Measurements from ENCODE around the gene SLFN14. TPM values are rescaled to one million over a fixed set of nuclear protein-coding genes. Genes with fewer than 3 reads are reported as not detected.
"Not testable (repeated sequence)": the region's sequence is repeated elsewhere in the genome, so short reads cannot be mapped to it uniquely, and the experiment has no call there.

SLFN14 gene
- total and polyA plus RNA-seq, 3 donors from 2014 or later = 0.30 to 0.55 (median 0.37) TPM

- H3K27ac ChIP-seq = no peak overlapping the region
- intact Hi-C loops (cut with DNase I; ENCODE audit: low total_unique reads) = no loop called here
- H3K4me1 ChIP-seq = no peaks in the 10 kb centered on the region
- H3K4me3 ChIP-seq = no peak overlapping the region
- H3K36me3 ChIP-seq (ENCODE audit: low read depth, missing control alignments) = no peaks in the 10 kb centered on the region
- no peaks in the 10 kb centered on the region for H3K9me3 ChIP-seq
- TF ChIP-seq POLR2A (IDR thresholded peaks at IDR 0.05) (no peak), CTCF (IDR thresholded peaks at IDR 0.05) (no peak)
- H3K27me3 ChIP-seq = no peaks in the 10 kb centered on the region
- 63 to 74% methylated on average over 1 of the region's 1 CpG for WGBS, 2 donors
- DNase-seq = no peak
Measured at GRCh38 chr17:35531160-35531559, 29.5 kb downstream of the SLFN14 start.

DNA sequence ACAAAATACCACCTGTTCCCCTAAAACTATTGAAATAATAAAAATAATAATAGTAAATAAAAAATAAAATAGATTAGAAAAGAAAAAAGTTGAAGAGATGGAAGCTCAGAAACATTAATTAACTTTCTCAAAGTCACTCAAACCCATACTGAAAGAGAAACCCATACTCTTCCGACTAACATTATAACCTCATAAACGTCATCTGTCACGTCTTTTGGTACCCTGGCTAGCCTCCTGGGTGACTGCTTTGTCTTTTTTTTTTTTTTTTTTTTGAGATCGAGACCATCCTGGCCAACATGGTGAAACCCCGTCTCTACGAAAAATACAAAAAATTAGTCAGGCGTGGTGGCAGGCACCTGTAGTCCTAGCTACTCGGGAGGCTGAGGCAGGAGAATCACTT is 30.8 kb downstream of the SLFN14 start:
- no peaks in the 10 kb centered on the region for H3K4me1 ChIP-seq
- no peaks in the 10 kb centered on the region for H3K27me3 ChIP-seq
- no peak overlapping the region for H3K27ac ChIP-seq
- no peak overlapping the region for H3K4me3 ChIP-seq
- H3K36me3 ChIP-seq (ENCODE audit: low read depth, missing control alignments) = no peaks in the 10 kb centered on the region
- H3K9me3 ChIP-seq = no peaks in the 10 kb centered on the region
- no peak for TF ChIP-seq CTCF (IDR thresholded peaks at IDR 0.05)
- TF ChIP-seq POLR2A (IDR thresholded peaks at IDR 0.05) = no peak
- intact Hi-C loops (cut with DNase I; ENCODE audit: low total_unique reads) = no loop called here
- 88 to 90% methylated on average over 8 of the region's 8 CpGs for WGBS, 2 donors
- no peak for DNase-seq

- H3K36me3 ChIP-seq (ENCODE audit: low read depth, missing control alignments); H3K4me1 ChIP-seq; H3K4me3 ChIP-seq; DNase-seq; intact Hi-C loops (cut with DNase I; ENCODE audit: low total_unique reads); H3K9me3 ChIP-seq; H3K27me3 ChIP-seq; H3K27ac ChIP-seq: not testable (repeated sequence)
- 82 to 83% methylated on average over 1 of the region's 1 CpG for WGBS, 2 donors
Measured at GRCh38 chr17:35529326-35529725, 31.3 kb downstream of the SLFN14 start.

DNA sequence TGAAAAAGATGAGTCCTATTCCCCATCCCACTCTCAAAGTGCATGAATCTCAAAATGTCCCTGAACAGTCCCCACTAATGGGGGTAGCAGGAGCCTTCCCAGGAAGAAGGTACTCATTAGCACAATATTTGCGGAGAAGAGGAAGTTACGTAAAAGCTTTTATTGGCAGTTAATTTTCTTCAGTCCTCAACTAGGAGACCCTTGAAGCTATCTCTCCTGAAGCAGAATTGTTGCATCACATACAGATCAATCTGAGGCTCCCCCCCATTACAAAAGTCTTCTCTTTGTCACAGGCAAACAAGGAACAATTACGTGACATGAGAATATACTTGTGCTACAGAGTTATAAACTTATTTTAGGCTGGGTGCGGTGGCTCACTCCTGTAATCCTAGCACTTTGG is 37.3 kb downstream of the SLFN14 start:
- no peak for DNase-seq
- WGBS, 2 donors = 82 to 87% methylated on average over 4 of the region's 4 CpGs
- no peaks in the 10 kb centered on the region for H3K27me3 ChIP-seq
- no peaks in the 10 kb centered on the region for H3K9me3 ChIP-seq
- H3K4me1 ChIP-seq = no peaks in the 10 kb centered on the region
- no peak overlapping the region for H3K27ac ChIP-seq
- intact Hi-C loops (cut with DNase I; ENCODE audit: low total_unique reads) = no loop called here
- no peak overlapping the region for H3K4me3 ChIP-seq
- H3K36me3 ChIP-seq (ENCODE audit: low read depth, missing control alignments) = no peaks in the 10 kb centered on the region
- no peak for TF ChIP-seq POLR2A (IDR thresholded peaks at IDR 0.05)
- TF ChIP-seq CTCF (IDR thresholded peaks at IDR 0.05) = no peak

GRCh38 chr17:35521654-35522256 is 38.9 kb downstream of the SLFN14 start:
- 74 to 80% methylated on average over 5 of the region's 5 CpGs for WGBS, 2 donors
- H3K4me3 ChIP-seq; H3K9me3 ChIP-seq; H3K4me1 ChIP-seq; H3K27ac ChIP-seq; H3K27me3 ChIP-seq; intact Hi-C loops (cut with DNase I; ENCODE audit: low total_unique reads); DNase-seq; H3K36me3 ChIP-seq (ENCODE audit: low read depth, missing control alignments): not testable (repeated sequence)

DNA sequence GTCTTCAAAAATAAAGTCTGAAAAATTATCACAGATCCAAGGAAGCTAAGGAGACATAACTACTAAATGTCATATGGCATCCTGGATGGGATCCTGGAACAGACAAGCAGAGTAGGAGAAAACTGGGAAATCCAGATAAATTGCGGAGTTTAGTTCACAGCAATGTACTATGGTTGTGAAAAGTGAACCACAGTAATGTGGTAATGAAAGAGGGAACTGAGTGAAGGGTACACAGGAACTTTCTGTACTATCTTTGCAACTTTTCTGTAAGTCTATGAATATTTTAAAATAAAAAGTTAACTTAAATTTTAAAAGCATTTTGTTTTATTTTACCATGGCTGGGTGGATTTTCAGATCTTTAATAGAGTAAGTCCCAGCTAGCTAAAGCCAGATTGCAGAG is 39.5 kb downstream of the SLFN14 start:
- no peak overlapping the region for H3K27ac ChIP-seq
- H3K9me3 ChIP-seq = no peaks in the 10 kb centered on the region
- no peak overlapping the region for H3K4me3 ChIP-seq
- H3K27me3 ChIP-seq = no peaks in the 10 kb centered on the region
- WGBS, 2 donors = 70 to 97% methylated on average over 1 of the region's 1 CpG
- H3K36me3 ChIP-seq (ENCODE audit: low read depth, missing control alignments) = no peaks in the 10 kb centered on the region
- TF ChIP-seq CTCF (IDR thresholded peaks at IDR 0.05) = no peak
- TF ChIP-seq POLR2A (IDR thresholded peaks at IDR 0.05) = no peak
- H3K4me1 ChIP-seq = no peaks in the 10 kb centered on the region
- intact Hi-C loops (cut with DNase I; ENCODE audit: low total_unique reads) = no loop called here
- no peak for DNase-seq
